GM12874 (cell line): Measurements from ENCODE around the gene NKD1.

Experiments
- CTCF ChIP-seq: IDR thresholded peaks from 2 replicates; pipeline ENCODE4 v1.5.1; 2011; ENCODE audit warnings: low read depth, mild to moderate bottlenecking, control low read depth, low read length, moderate library complexity; ENCODE audit not compliant: insufficient read depth

The NKD1 gene, protein sequence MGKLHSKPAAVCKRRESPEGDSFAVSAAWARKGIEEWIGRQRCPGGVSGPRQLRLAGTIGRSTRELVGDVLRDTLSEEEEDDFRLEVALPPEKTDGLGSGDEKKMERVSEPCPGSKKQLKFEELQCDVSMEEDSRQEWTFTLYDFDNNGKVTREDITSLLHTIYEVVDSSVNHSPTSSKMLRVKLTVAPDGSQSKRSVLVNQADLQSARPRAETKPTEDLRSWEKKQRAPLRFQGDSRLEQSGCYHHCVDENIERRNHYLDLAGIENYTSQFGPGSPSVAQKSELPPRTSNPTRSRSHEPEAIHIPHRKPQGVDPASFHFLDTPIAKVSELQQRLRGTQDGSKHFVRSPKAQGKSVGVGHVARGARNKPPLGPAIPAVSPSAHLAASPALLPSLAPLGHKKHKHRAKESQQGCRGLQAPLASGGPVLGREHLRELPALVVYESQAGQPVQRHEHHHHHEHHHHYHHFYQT

GRCh38 chr16:50548125-50548908, at the start of gene NKD1:
NKD1 (plus strand) TSS chr16:50548396; CDS start chr16:50548554, 158 bp downstream.
- TF ChIP-seq CTCF = no peak

- TF ChIP-seq CTCF = no peak
These were observed 49.6 kb upstream of the NKD1 start for GRCh38 chr16:50498431-50499155.

DNA sequence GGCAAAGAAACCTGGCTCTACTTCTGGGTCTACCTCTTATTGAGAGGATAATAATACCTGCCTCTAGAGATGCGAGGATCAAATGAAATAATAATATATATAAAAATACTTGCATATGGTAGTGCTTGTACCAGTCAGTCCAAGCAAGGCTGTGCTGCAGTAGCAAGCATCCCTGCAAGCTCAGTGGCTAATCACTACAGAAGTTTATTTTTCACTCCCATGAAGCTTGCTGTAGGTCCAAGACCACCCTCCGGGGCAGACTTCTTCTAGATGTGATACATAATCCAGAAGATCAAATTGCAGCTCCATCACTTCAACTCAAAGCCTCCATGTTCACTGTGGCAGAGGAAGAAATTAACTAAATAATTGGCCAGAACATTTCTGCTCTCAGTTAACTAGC, 48.9 kb upstream of the NKD1 start:
- TF ChIP-seq CTCF = no peak

DNA sequence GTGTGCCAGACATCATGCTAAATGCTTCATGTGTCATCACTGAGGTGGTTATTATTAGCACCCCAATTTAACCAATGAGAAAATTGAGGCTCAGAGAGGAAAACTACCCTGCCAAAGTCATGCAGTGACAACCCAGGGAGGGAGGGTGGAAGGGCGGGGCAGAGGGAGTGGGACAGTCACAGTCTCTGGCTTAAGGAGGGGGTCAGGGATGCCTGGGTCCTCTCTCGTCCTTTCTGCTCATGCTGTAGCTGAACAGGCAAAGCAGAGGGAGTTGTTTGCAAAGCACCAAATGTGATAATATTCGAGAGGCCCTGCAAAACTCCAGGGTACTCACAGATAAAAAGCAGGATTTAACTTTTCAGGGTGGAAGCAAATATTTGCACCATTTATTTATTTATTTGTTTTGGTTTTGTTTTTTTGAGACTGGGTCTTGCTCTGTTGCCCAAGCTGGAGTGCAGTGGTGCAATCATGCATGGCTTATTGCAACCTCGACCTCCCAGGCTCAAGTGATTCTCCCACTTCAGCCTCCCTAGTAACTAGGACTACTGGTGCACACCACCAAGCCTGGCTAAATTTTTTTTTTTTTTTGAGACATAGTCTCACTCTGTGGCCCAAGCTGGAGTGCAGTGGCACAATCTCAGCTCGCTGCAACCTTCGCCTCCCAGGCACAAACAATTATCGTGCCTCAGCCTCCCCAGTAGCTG, 47.9 kb upstream of the NKD1 start:
- no peak for TF ChIP-seq CTCF

GRCh38 chr16:50501251-50501650, 46.9 kb upstream of the NKD1 start:
- no peak for TF ChIP-seq CTCF

GRCh38 chr16:50501986-50502615, 46.1 kb upstream of the NKD1 start:
- no peak for TF ChIP-seq CTCF
